ENCODE data around the gene LRCH1. TPM values are rescaled to one million over a fixed set of nuclear protein-coding genes. Genes with fewer than 3 reads are reported as not detected.

Gene LRCH1
- total and polyA plus RNA-seq, 2 of the 4 experiments (the other 2 are of a cell fraction): 7.0 to 8.8 TPM

GRCh38 chr13:46560778-46561177, 7.8 kb downstream of the LRCH1 start:
- Histone ChIP-seq H2AK9ac (replicated peaks; ENCODE audit: low read depth, low read length, poor library complexity) (no peak overlapping the region), H2AFZ (replicated peaks; ENCODE audit: low read length, poor library complexity) (no peak overlapping the region), H3K27ac (ENCODE audit: insufficient read depth, low read length) (no peak overlapping the region), H3K36me3 (ENCODE audit: control insufficient read depth, insufficient read depth, low read length) (no peaks in the 10 kb centered on the region), H4K5ac (ENCODE audit: low read depth, low read length) (no peak overlapping the region), H2BK120ac (ENCODE audit: low read depth, low read length) (no peak overlapping the region), H3K9me3 (ENCODE audit: control insufficient read depth, insufficient read depth, low read length) (no peaks in the 10 kb centered on the region), H2BK20ac (ENCODE audit: low read depth, low read length) (no peak overlapping the region), H3K79me1 (ENCODE audit: low read depth in 1 of 2, low read length in 2 of 2) (peaks cover 45 to 75% of the 10 kb centered on the region in 2 experiments), H3K4me1 (ENCODE audit: control insufficient read depth, insufficient read depth, low read length) (peaks cover 6% of the 10 kb centered on the region), H3K4me2 (ENCODE audit: low read depth, low read length) (no peak overlapping the region), H4K91ac (ENCODE audit: insufficient read depth, low read depth, low read length) (no peak overlapping the region), H2AK5ac (ENCODE audit: low read depth, low read length) (no peak overlapping the region), H4K20me1 (ENCODE audit: insufficient read depth, low read length) (peaks cover 37% of the 10 kb centered on the region; the same call in 1 of the 2 replicates), H3K23ac (ENCODE audit: low read depth, low read length) (no peak overlapping the region), H3K27me3 (ENCODE audit: control insufficient read depth, insufficient read depth, low read length) (no peaks in the 10 kb centered on the region), H3K18ac (ENCODE audit: low read depth, low read length) (no peak overlapping the region), H3K4me3 (ENCODE audit: insufficient read depth, low read depth, low read length) (no peak overlapping the region), H4K8ac (ENCODE audit: low read depth in 2 of 2, low read length in 2 of 2) (no peak overlapping the region), H3K9me1 (ENCODE audit: insufficient read depth, low read length) (peaks cover 15% of the 10 kb centered on the region), H3K56ac (ENCODE audit: extremely low read depth, insufficient read depth, low read length) (no peak overlapping the region), H3K14ac (replicated peaks; ENCODE audit: low read depth, low read length) (no peak overlapping the region), H3K4ac (ENCODE audit: low read depth, low read length) (no peak overlapping the region), H2BK5ac (ENCODE audit: low read depth, low read length, poor library complexity, severe bottlenecking) (no peak overlapping the region), H2BK15ac (ENCODE audit: low read depth, low read length) (no peak overlapping the region), H3K9ac (ENCODE audit: low read depth, low read length) (no peak overlapping the region)
- TF ChIP-seq RFX5 (IDR thresholded peaks at IDR 0.05; ENCODE audit: low read depth, low read length) (no peak), RCOR1 (IDR thresholded peaks at IDR 0.05; ENCODE audit: insufficient replicate concordance, low read length) (no peak), USF2 (IDR thresholded peaks at IDR 0.05; ENCODE audit: low read depth, low read length) (no peak), CEBPB (IDR thresholded peaks at IDR 0.05; ENCODE audit: low read depth, low read length) (no peak), FOS (IDR thresholded peaks at IDR 0.05; ENCODE audit: low read depth, low read length) (no peak), POLR2A (IDR thresholded peaks at IDR 0.05; ENCODE audit: low read depth, low read length) (no peak), NFE2L2 (IDR thresholded peaks at IDR 0.05; ENCODE audit: low read depth, low read length) (no peak), BHLHE40 (IDR thresholded peaks at IDR 0.05; ENCODE audit: low read depth, low read length) (no peak)
- no peak for DNase-seq
- ATAC-seq (ENCODE audit: low read depth): no peak; the same call in 1 of the 2 replicates
- intact Hi-C loops (cut with micrococcal nuclease): loop anchor here (2.0 kb wide), 1 partner anchor 14 kb away; no protein-coding TSS in a partner anchor
- CTCF ChIA-PET: interaction anchor here (0.6 to 0.9 kb wide), 3 partner anchors 9 to 853 kb away, joined by 3 read pairs; no protein-coding TSS in a partner anchor
- POLR2A ChIA-PET (ENCODE audit: unreplicated experiment): no interaction called here
- BruUV-seq (replicated peaks): no TSS peak
- dilution Hi-C loops (cut with HindIII; ENCODE audit: low sequenced_read_pairs, unreplicated experiment): no loop called here
- in situ Hi-C loops (cut with MboI; ENCODE audit: low sequenced_read_pairs): no loop called here
